ENCODE measurements around the gene BTLA. TPM values are rescaled to one million over a fixed set of nuclear protein-coding genes. Genes with fewer than 3 reads are reported as not detected.
"Not testable (repeated sequence)": the region's sequence is repeated elsewhere in the genome, so short reads cannot be mapped to it uniquely, and the experiment has no call there.

The BTLA gene
- total RNA-seq, 1 experiment from 2014 or later = not detected

DNA sequence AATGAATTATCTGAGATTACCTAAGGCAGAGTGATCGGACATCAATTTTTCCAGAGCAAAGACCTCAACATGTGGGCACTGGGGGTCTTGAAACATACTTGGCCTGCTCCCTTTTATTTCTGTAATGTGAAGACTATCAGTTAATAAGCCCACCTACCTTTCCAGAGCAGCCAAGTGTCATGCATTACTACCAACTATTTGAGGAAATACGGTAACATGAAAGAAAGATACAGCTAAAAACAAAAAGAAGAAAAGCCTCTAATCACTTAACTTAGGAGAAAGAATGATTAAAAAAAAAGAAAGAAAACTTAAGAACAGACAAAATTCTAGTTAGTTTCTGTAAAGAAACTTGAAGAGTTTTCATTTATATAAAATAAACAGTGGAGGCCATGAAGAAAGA, 73.9 kb downstream of the BTLA start:
- no peaks in the 10 kb centered on the region for H3K36me3 ChIP-seq (ENCODE audit: insufficient read depth, low read length)
- no peaks in the 10 kb centered on the region for H3K79me2 ChIP-seq (ENCODE audit: low read length)
- H3K9ac ChIP-seq (ENCODE audit: low read length) = no peak overlapping the region
- H3K27ac ChIP-seq (ENCODE audit: low read length) = no peak overlapping the region
- no peak overlapping the region for H2AFZ ChIP-seq (ENCODE audit: low read length)
- H3K4me2 ChIP-seq (ENCODE audit: low read depth, low read length, poor library complexity, severe bottlenecking) = no peak overlapping the region
- no peaks in the 10 kb centered on the region for H3K27me3 ChIP-seq (ENCODE audit: low read length)
- no peaks in the 10 kb centered on the region for H3K9me2 ChIP-seq (replicated peaks; ENCODE audit: insufficient read depth, low read length)
- no peaks in the 10 kb centered on the region for H3K4me1 ChIP-seq (ENCODE audit: low read length)
- no peaks in the 10 kb centered on the region for H3K9me3 ChIP-seq (ENCODE audit: low read length)
- DNase-seq = no peak
- H4K20me1 ChIP-seq (ENCODE audit: insufficient read depth, low read depth, low read length) = no peaks in the 10 kb centered on the region
- no peak overlapping the region for H3K4me3 ChIP-seq (ENCODE audit: low read length)

DNA sequence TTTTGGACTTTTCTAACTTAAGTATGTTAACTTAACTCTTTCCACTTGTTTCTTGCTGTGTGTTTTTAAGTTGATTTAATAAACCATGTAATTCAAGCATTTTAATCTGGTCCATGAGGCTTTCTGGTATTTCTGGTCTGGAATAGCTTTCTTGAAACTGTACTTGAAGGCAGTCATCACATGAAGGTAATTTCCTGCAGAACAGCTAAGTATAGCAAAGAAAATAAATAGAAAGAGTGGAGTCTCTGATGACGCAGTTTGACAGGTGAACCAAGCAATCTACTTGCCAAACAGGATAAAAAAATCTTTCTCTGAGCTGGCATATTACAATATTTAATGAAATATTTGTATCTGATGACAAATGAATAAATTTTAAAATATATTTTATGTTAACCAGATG, 74.9 kb downstream of the BTLA start:
- Histone ChIP-seq H2AFZ (ENCODE audit: low read length) (no peak overlapping the region), H3K9me2 (replicated peaks; ENCODE audit: insufficient read depth, low read length) (no peaks in the 10 kb centered on the region), H3K27me3 (ENCODE audit: low read length) (no peaks in the 10 kb centered on the region), H3K9me3 (ENCODE audit: low read length) (no peaks in the 10 kb centered on the region), H3K4me1 (ENCODE audit: low read length) (no peaks in the 10 kb centered on the region), H3K4me2 (ENCODE audit: low read depth, low read length, poor library complexity, severe bottlenecking) (no peak overlapping the region), H3K9ac (ENCODE audit: low read length) (no peak overlapping the region), H3K27ac (ENCODE audit: low read length) (no peak overlapping the region), H3K4me3 (ENCODE audit: low read length) (no peak overlapping the region), H3K36me3 (ENCODE audit: insufficient read depth, low read length) (no peaks in the 10 kb centered on the region), H3K79me2 (ENCODE audit: low read length) (no peaks in the 10 kb centered on the region), H4K20me1 (ENCODE audit: insufficient read depth, low read depth, low read length) (no peaks in the 10 kb centered on the region)
- DNase-seq = no peak

DNA sequence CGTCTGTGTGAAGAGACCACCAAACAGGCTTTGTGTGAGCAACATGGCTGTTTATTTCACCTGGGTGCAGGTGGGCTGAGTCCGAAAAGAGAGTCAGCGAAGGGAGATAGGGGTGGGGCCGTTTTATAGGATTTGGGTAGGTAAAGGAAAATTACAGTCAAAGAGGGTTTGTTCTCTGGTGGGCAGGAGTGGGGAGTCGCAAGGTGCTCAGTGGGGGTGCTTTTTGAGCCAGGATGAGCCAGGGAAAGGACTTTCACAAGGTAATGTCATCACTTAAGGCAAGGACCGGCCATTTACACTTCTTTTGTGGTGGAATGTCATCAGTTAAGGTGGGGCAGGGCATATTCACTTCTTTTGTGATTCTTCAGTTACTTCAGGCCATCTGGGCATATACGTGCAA, 76.4 kb downstream of the BTLA start:
- DNase-seq; H3K79me2 ChIP-seq (ENCODE audit: low read length); H3K36me3 ChIP-seq (ENCODE audit: insufficient read depth, low read length): not testable (repeated sequence)

DNA sequence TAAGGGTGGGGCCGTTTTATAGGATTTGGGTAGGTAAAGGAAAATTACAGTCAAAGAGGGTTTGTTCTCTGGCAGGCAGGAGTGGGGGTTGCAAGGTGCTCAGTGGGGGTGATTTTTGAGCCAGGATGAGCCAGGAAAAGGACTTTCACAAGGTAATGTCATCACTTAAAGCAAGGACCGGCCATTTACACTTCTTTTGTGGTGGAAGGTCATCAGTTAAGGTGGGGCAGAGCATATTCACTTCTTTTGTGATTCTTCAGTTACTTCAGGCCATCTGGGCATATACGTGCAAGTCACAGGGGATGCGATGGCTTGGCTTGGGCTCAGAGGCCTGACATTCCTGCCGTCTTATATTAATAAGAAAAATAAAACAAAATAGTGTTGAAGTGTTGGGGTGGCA, 80.7 kb downstream of the BTLA start:
- H3K36me3 ChIP-seq (ENCODE audit: insufficient read depth, low read length); H3K27ac ChIP-seq (ENCODE audit: low read length); H3K79me2 ChIP-seq (ENCODE audit: low read length); DNase-seq; H3K9ac ChIP-seq (ENCODE audit: low read length); H4K20me1 ChIP-seq (ENCODE audit: insufficient read depth, low read depth, low read length); H3K27me3 ChIP-seq (ENCODE audit: low read length); H2AFZ ChIP-seq (ENCODE audit: low read length); H3K4me1 ChIP-seq (ENCODE audit: low read length); H3K9me2 ChIP-seq (replicated peaks; ENCODE audit: insufficient read depth, low read length); H3K9me3 ChIP-seq (ENCODE audit: low read length); H3K4me3 ChIP-seq (ENCODE audit: low read length); H3K4me2 ChIP-seq (ENCODE audit: low read depth, low read length, poor library complexity, severe bottlenecking): not testable (repeated sequence)

More for the DNA sequence above, 76.4 kb downstream of the BTLA start:
- H3K9ac ChIP-seq (ENCODE audit: low read length); H4K20me1 ChIP-seq (ENCODE audit: insufficient read depth, low read depth, low read length); H3K9me2 ChIP-seq (replicated peaks; ENCODE audit: insufficient read depth, low read length); H3K4me1 ChIP-seq (ENCODE audit: low read length); H3K4me3 ChIP-seq (ENCODE audit: low read length); H2AFZ ChIP-seq (ENCODE audit: low read length); H3K9me3 ChIP-seq (ENCODE audit: low read length); H3K27ac ChIP-seq (ENCODE audit: low read length); H3K27me3 ChIP-seq (ENCODE audit: low read length); H3K4me2 ChIP-seq (ENCODE audit: low read depth, low read length, poor library complexity, severe bottlenecking): not testable (repeated sequence)

DNA sequence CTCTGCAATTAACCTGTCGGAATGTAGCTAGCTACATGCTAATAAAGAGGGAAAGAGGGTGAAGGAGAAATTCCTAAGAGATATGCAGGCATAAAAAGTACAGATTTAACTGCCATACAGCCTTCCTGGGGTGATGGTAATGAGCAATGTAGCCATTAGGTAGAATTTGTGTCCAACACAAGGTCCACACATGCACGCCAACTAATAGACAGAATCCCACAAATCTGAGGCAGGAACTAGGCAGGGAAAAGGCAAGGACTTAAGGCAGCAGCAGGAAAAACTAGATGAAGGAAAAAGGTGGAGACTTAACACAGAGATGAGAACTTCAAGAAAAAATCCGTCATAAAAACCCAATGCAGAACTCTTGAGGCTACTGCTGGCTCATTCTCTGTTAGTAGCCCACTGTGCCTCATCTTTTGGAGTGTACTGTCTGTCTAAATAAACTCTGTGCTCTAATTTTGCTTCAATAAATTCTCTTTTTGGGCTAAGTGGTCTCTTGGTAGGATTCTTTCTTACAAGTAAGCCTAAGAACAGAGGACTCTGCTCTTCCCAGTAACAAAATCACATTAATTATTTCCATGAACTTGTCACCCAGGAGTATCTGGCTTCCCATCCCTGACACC, 81.5 kb downstream of the BTLA start:
- no peaks in the 10 kb centered on the region for H3K9me3 ChIP-seq (ENCODE audit: low read length)
- H3K79me2 ChIP-seq (ENCODE audit: low read length) = no peaks in the 10 kb centered on the region
- H3K4me3 ChIP-seq (ENCODE audit: low read length) = no peak overlapping the region
- no peak for DNase-seq
- no peak overlapping the region for H3K9ac ChIP-seq (ENCODE audit: low read length)
- H3K9me2 ChIP-seq (replicated peaks; ENCODE audit: insufficient read depth, low read length) = no peaks in the 10 kb centered on the region
- no peak overlapping the region for H3K4me2 ChIP-seq (ENCODE audit: low read depth, low read length, poor library complexity, severe bottlenecking)
- no peaks in the 10 kb centered on the region for H4K20me1 ChIP-seq (ENCODE audit: insufficient read depth, low read depth, low read length)
- H2AFZ ChIP-seq (ENCODE audit: low read length) = no peak overlapping the region
- no peaks in the 10 kb centered on the region for H3K36me3 ChIP-seq (ENCODE audit: insufficient read depth, low read length)
- no peak overlapping the region for H3K27ac ChIP-seq (ENCODE audit: low read length)
- no peaks in the 10 kb centered on the region for H3K4me1 ChIP-seq (ENCODE audit: low read length)
- H3K27me3 ChIP-seq (ENCODE audit: low read length) = no peaks in the 10 kb centered on the region

DNA sequence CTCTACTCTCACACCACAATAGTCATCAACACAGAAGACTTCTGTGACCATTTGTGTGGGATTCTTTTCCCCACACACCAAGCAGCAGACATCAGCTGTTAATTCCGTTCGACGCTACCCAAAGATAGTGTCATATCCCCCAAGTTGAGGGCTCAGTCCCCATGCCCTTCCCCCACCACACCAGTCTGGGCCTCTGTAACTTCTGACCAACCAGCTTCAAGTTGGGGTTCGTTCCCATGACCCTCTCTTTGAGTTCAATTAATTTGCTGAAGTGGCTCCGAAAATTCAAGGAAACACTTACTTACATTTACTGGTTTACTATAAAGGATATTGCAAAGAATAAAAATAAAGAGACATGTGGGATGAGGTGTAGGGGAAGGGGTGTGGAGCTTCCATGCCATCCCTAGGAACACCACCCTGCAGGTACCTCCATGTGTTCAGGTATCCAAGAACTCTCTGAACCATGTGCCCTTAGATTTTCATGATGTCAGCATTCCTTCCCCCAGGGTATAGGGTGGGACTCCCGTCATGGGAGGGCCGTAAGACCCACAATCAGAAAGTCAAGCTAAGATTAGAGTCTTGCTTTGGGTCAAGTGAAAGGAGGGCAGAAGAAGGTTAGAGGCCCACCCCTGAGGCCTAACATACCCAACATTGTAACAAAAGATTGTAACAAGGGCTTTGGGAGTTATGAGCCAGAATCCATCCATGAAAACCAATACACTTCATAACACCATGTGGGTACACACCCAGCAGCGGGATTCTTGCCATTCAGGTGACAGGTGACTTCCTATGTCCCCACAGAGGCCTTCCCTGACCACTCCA, 82.7 kb downstream of the BTLA start:
- H3K9me3 ChIP-seq (ENCODE audit: low read length) = no peaks in the 10 kb centered on the region
- no peaks in the 10 kb centered on the region for H3K4me1 ChIP-seq (ENCODE audit: low read length)
- no peak overlapping the region for H3K4me2 ChIP-seq (ENCODE audit: low read depth, low read length, poor library complexity, severe bottlenecking)
- H3K27ac ChIP-seq (ENCODE audit: low read length) = no peak overlapping the region
- H3K27me3 ChIP-seq (ENCODE audit: low read length) = no peaks in the 10 kb centered on the region
- no peak overlapping the region for H3K9ac ChIP-seq (ENCODE audit: low read length)
- H3K4me3 ChIP-seq (ENCODE audit: low read length) = no peak overlapping the region
- no peak for DNase-seq
- H3K36me3 ChIP-seq (ENCODE audit: insufficient read depth, low read length) = no peaks in the 10 kb centered on the region
- H2AFZ ChIP-seq (ENCODE audit: low read length) = no peak overlapping the region
- H3K9me2 ChIP-seq (replicated peaks; ENCODE audit: insufficient read depth, low read length) = no peaks in the 10 kb centered on the region
- H3K79me2 ChIP-seq (ENCODE audit: low read length) = no peaks in the 10 kb centered on the region
- H4K20me1 ChIP-seq (ENCODE audit: insufficient read depth, low read depth, low read length) = no peaks in the 10 kb centered on the region

DNA sequence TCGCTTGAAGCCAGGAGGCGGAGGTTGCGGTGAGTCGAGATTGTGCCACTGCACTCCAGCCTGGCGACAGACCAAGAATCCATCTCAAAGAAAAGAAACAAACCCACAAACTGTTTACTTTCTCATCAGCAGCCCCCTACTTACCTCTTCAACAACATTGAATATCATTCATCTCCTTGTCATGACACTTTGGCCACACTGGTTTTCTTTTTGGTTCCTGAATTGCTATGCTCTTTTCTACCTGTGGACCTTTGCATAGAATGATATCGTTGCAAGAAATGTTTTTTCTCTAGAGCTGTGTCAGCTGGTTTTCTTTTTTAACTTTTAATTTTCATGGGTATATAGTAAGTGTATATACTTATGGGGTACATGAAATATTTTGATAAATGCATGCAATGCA, 83.9 kb downstream of the BTLA start:
- no peak overlapping the region for H3K4me2 ChIP-seq (ENCODE audit: low read depth, low read length, poor library complexity, severe bottlenecking)
- H3K79me2 ChIP-seq (ENCODE audit: low read length) = no peaks in the 10 kb centered on the region
- H3K9me3 ChIP-seq (ENCODE audit: low read length) = no peaks in the 10 kb centered on the region
- no peaks in the 10 kb centered on the region for H3K27me3 ChIP-seq (ENCODE audit: low read length)
- no peak for DNase-seq
- H3K4me3 ChIP-seq (ENCODE audit: low read length) = no peak overlapping the region
- no peak overlapping the region for H3K9ac ChIP-seq (ENCODE audit: low read length)
- H3K9me2 ChIP-seq (replicated peaks; ENCODE audit: insufficient read depth, low read length) = no peaks in the 10 kb centered on the region
- H3K4me1 ChIP-seq (ENCODE audit: low read length) = no peaks in the 10 kb centered on the region
- no peaks in the 10 kb centered on the region for H4K20me1 ChIP-seq (ENCODE audit: insufficient read depth, low read depth, low read length)
- H2AFZ ChIP-seq (ENCODE audit: low read length) = no peak overlapping the region
- no peak overlapping the region for H3K27ac ChIP-seq (ENCODE audit: low read length)
- H3K36me3 ChIP-seq (ENCODE audit: insufficient read depth, low read length) = no peaks in the 10 kb centered on the region
